HK-2 (cell line): ENCODE results near the gene FCN3.
A peak's percentile ranks its signal among the peaks of the same experiment; 100 is the strongest.
"Not testable (repeated sequence)": the region's sequence is repeated elsewhere in the genome, so short reads cannot be mapped to it uniquely, and the experiment has no call there.

ENCODE experiments used
- DNase-seq: peaks from one replicate; pipeline ENCODE4 v3.0.0-alpha.2; 2018; ENCODE audit not compliant: unreplicated experiment

The FCN3 gene

DNA sequence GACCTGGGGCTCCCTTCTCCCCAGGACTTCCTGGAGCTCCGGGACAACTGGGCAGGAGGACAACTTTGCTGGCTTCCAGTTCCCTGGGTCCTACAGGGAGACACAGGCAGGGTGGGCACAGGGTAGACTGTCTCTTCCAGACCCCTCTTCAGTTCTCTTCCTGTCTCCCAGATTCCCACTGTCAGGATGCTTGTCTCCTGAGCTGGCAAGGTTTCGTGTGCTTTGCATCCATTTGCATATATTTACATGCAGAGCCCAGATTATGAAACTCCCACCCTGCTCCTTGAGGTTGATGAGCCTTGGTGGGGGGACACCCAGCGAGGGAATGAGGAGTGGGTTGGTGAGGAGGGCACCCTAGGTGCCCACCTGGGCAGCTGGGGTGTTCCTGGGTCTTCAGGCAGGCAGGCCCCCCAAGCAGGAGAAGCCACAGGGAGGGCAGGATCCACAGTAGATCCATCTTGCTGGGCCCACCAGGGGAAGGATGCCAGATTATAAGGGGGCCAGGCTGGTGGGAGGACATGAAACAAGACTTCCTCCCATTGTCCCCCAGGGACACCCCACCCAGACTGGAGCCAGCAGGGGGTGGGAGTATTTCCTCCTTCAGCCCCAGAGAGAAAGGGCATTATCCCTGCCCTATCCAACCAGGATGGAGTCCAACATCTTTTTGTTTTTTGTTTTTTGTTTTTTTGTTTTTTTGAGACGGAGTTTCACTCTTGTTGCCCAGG lies at the start of gene FCN3:
Gene FCN3 (minus strand): TSS at position 463 of the 725 bp plus-strand sequence. CDS start 6 bp downstream, at position 457.
- no peak for DNase-seq

DNA sequence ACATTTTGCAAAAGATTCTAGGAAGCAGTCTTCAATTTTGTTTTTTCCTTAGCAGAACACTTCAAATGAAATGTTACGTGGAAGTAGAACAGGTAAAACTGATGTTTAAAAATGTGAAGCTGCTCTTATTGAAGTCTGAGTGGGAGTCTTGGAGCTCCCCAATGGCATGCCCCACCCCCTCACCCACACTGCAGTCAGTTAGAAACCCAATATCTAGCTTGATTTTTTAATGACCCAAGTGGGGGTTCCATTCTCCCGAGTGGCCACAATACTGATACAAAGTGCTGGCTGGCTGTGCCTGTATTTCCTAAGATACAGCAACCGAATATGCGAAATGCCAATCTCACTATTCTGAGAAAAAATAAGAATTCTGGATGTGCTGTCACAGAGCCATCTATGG lies 49.1 kb upstream of the FCN3 start:
- no peak for DNase-seq

- DNase-seq: peak; percentile 77
Observed at GRCh38 chr1:27418326-27419185, 43.9 kb upstream of the FCN3 start.

- DNase-seq: no peak
Observed at GRCh38 chr1:27417713-27418112, 43.1 kb upstream of the FCN3 start.

DNA sequence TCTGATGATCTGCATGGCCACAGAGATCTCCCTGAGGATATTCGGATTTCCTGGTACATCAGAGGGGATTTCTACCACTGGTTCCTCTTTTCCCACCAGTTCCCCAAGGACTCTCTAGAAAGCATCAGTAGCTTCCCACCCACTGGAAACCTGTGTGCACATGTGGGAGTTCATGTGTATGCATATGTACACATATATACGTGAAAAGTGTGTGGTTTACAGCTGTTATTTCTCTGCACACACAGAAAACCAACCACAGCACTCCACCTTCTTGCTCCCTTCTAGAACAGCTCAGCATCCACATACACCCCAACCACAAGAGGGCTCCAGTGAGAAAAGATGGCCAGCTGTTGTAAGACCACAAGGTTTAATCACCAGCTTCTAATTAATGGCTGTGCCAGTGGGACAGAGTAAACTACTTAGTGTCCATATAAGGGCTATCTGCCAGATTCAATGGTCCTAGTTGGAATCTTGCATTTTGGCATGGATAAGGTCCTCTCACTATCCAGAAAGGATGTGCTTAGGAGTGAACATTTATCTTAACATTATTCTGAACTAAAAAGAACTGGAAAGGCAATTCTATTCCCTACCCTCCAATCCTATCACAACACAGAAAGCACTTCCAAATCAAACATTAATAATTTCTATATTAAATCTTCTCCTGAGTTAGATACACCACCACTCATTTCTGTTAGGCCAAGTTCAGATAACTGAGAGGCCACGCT lies 41.9 kb upstream of the FCN3 start:
- DNase-seq: no peak

GRCh38 chr1:27414091-27414490 lies 39.5 kb upstream of the FCN3 start:
- DNase-seq: no peak

GRCh38 chr1:27413004-27413403 lies 38.4 kb upstream of the FCN3 start:
- no peak for DNase-seq

- DNase-seq: no peak
Observed at GRCh38 chr1:27412502-27412901, 37.9 kb upstream of the FCN3 start.

DNA sequence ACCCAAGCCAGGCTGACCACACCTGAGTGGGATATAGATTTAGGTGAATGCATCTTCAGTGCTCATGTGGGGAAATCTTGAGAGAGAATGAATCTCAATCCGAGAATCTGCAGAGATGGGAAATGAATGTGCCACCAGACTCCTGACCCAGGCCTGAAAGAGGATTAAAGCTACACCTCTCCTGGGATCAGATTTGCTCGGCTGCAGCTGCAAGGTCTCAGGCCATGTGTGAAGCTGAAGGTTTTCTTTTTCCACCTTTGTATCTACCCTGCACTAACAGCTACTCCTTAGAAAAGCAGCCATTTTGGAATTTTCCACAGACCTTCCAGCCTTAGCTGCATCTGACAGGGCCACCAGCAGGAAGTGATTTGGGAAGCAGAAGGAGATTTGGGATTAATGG lies 36.1 kb upstream of the FCN3 start:
- no peak for DNase-seq

GRCh38 chr1:27409669-27410068 lies 35.0 kb upstream of the FCN3 start:
- no peak for DNase-seq

DNA sequence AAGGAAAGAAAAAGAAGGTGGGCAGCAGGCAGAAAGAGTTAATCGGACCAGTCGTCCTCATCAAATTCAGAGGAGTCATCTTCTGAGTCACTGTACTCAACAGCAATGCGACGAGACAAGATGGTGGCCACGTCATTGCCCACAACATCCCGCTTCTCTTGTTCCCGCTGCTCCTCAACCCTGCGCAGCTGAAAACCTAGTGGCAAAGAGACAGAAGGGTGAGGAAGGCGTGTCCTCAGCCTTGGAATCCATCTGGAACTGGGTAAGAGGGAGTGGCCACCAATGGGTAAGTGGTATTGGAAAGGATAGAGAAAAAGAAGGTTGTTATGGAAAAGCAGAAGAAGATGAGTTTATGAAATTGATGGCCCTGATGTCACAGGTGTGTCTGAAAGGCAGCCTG lies 33.5 kb upstream of the FCN3 start:
- no peak for DNase-seq

GRCh38 chr1:27406791-27407190 lies 32.2 kb upstream of the FCN3 start:
- not testable (repeated sequence) for DNase-seq

- no peak for DNase-seq
Observed at GRCh38 chr1:27406362-27406680, 31.7 kb upstream of the FCN3 start.

DNA sequence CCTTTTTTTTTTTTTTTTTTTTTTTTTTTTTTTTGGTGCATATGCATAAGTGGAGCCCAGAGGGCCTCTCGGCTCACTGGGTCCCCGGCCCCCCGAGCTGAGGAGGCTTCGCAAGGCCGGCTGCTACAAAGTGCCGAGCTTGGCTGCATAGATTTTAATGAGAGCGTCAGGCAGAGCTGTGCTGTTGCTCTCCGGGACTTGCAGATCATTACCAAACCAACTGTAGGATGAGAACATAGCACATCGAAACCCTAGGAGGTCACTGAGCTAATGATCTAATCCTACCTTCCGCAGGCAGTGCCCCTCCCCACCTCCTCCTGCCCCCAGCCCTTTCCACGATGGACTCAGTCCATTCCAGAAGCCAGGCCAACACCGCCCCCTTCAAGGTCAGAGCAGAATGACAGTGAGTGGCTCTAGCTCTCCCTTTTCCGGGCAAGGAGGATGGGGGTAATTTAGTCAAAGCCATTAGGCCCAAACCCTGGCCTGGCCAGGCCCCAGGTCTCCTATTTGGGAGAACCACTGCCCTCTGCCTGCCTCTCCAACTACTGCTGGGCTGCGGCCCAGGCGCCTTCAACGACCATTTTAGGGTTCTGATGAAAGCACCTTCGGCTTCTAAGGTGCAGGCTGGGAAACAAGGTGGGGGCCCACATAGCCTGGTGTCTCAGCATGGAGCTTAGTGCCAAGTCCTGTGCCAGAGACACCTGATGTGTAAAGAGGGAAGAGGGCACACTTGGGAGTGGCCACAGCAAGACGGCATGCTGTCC lies 31.2 kb upstream of the FCN3 start:
- DNase-seq: not testable (repeated sequence)

DNA sequence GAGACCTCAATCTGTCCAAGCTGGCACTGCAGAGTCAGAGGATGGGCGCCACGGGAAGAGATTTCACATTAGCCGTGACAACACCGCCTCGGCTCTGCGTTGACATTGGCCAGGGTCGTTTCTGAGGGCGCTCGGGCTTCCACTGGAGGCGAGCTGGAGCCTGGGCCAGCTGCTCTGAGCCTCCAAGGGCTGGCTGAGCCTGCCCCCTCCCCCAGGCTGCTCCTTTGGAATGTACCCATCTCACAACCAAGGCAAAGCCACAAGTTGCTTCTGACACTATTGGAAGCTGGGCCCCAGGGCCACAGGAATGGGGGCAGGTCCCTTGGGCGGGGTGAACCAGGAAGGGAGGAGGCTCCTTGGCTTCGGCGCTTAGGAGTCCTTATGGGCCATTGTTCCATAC lies 30.4 kb upstream of the FCN3 start:
- peak; percentile 88 for DNase-seq

GRCh38 chr1:27403931-27404330 lies 29.3 kb upstream of the FCN3 start:
- DNase-seq: no peak

DNA sequence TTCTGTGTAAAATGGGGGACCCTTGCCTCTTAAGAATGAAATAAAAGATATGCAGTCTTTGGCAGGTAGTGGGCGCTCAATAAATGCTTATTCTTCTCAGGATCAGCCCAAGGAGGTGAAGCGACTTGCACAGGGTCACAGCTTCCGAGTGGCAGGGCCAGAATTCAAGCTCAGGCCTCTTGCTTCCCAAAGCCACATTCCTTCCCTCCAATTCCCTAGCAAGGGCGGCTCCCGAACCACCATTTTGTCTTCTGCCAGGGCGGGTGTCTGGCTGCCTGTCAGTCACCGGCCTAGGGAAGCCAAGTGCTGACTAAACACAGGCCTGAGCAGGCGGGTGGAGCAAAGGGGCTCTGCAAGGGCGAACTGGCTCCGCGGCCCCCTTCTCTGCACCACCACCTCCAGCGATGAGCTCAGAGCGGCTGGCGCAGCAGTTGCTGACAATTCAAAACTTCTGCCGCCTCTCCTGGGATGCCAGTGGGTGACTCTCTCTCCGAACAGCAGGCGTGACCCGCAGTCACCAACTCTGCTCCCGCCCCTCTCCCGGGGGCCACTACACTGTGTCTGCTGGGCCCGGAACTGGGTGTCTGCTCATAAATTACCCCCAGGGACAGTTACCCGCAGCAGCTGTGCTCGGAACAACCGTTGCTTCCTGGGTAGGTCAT lies 28.6 kb upstream of the FCN3 start:
- no peak for DNase-seq

- peak; percentile 60 for DNase-seq
Observed at GRCh38 chr1:27402349-27402754, 27.7 kb upstream of the FCN3 start.

DNA sequence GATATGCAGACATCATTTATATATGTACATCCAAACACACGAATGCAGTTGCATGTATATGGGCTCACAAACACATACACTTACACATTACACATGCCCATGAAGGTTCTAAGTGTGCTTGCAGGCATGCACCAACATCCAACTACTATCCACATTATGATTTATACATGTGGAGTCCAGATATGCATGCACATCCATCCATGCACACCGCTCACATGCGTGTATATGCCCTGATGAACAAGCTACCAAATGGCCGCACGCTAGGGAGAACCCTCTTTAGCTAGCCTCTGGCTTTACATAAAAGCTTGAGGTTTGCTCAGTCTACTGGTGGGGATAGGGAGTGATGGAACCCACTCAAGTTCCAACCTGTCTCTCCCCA lies 26.3 kb upstream of the FCN3 start:
- DNase-seq: no peak

- DNase-seq: no peak
Observed at GRCh38 chr1:27400082-27400962, 25.7 kb upstream of the FCN3 start.
